Measurements from ENCODE around the gene FBXO47.
A peak's percentile ranks its signal among the peaks of the same experiment; 100 is the strongest.

Gene FBXO47

GRCh38 chr17:38967290-38967738, at the start of gene FBXO47:
TSS of gene FBXO47 (minus strand) at chr17:38967403. CDS start at chr17:38963025, 4,378 bp downstream.
- DNase-seq (ENCODE audit: low spot score) = peak; percentile 62

- DNase-seq (ENCODE audit: low spot score) = no peak
Observed at GRCh38 chr17:39016193-39017153, 49.3 kb upstream of the FBXO47 start.

GRCh38 chr17:39015546-39015935, 48.3 kb upstream of the FBXO47 start:
- DNase-seq (ENCODE audit: low spot score) = no peak

GRCh38 chr17:39014795-39015545, 47.8 kb upstream of the FBXO47 start:
- DNase-seq (ENCODE audit: low spot score) = no peak

- no peak for DNase-seq (ENCODE audit: low spot score)
Observed at GRCh38 chr17:39014044-39014794, 47.0 kb upstream of the FBXO47 start.

- DNase-seq (ENCODE audit: low spot score) = no peak
Observed at GRCh38 chr17:39012725-39013124, 45.5 kb upstream of the FBXO47 start.

GRCh38 chr17:39011907-39012468, 44.8 kb upstream of the FBXO47 start:
- DNase-seq (ENCODE audit: low spot score) = no peak

GRCh38 chr17:39009581-39010001, 42.4 kb upstream of the FBXO47 start:
- no peak for DNase-seq (ENCODE audit: low spot score)

- no peak for DNase-seq (ENCODE audit: low spot score)
Observed at GRCh38 chr17:39008633-39009032, 41.4 kb upstream of the FBXO47 start.

- DNase-seq (ENCODE audit: low spot score) = peak; percentile 35
Observed at GRCh38 chr17:39002991-39003715, 36.0 kb upstream of the FBXO47 start.

- DNase-seq (ENCODE audit: low spot score) = peak; percentile 67
Observed at GRCh38 chr17:39001703-39002637, 34.8 kb upstream of the FBXO47 start.

GRCh38 chr17:39000021-39000601, 32.9 kb upstream of the FBXO47 start:
- no peak for DNase-seq (ENCODE audit: low spot score)

GRCh38 chr17:38996660-38997337, 29.6 kb upstream of the FBXO47 start:
- no peak for DNase-seq (ENCODE audit: low spot score)

GRCh38 chr17:38994026-38994425, 26.8 kb upstream of the FBXO47 start:
- DNase-seq (ENCODE audit: low spot score) = no peak

GRCh38 chr17:38984666-38985065, 17.5 kb upstream of the FBXO47 start:
- no peak for DNase-seq (ENCODE audit: low spot score)

- DNase-seq (ENCODE audit: low spot score) = peak; percentile 56
Observed at GRCh38 chr17:38982858-38983746, 15.9 kb upstream of the FBXO47 start.

GRCh38 chr17:38981636-38982035, 14.4 kb upstream of the FBXO47 start:
- DNase-seq (ENCODE audit: low spot score) = no peak
